GM23338 (cell line): ENCODE results near the gene ZNF76. TPM values are rescaled to one million over a fixed set of nuclear protein-coding genes. Genes with fewer than 3 reads are reported as not detected.

Source experiments
- ATAC-seq: fragments of 200-7000 bp; cut with Tn5 transposase; 3 replicates; pipeline ENCODE4 v1.9.1; 2020
- DNase-seq: peaks from one replicate; pipeline ENCODE4 v3.0.0-alpha.2; 2015; ENCODE audit warnings: low spot score
- H2AFZ ChIP-seq: fragments of 200-600 bp; sonication (generic); 2 replicates; pipeline ENCODE4 v1.8.0; 2016; ENCODE audit warnings: antibody characterized with exemption, mild to moderate bottlenecking, moderate library complexity
- H3F3A ChIP-seq: fragments of 200-600 bp; sonication (generic); replicated peaks from 2 replicates; pipeline ENCODE4 v1.8.0; 2017; ENCODE audit warnings: antibody characterized with exemption, mixed run types, low read depth
- H3K27ac ChIP-seq: fragments of 200-600 bp; sonication (generic); 2 replicates; pipeline ENCODE4 v1.6.1; 2016; ENCODE audit warnings: low read depth
- H3K27me3 ChIP-seq: fragments of 200-600 bp; sonication (generic); 2 replicates; pipeline ENCODE4 v1.8.0; 2016; ENCODE audit warnings: mild to moderate bottlenecking, mixed run types, moderate library complexity; ENCODE audit not compliant: insufficient read depth
- H3K36me3 ChIP-seq: fragments of 200-600 bp; sonication (generic); 2 replicates; pipeline ENCODE4 v1.8.0; 2016; ENCODE audit warnings: mild to moderate bottlenecking; ENCODE audit not compliant: insufficient read depth
- H3K4me1 ChIP-seq: fragments of 200-600 bp; sonication (generic); 2 replicates; pipeline ENCODE4 v1.8.0; 2016; ENCODE audit warnings: mild to moderate bottlenecking, moderate library complexity; ENCODE audit not compliant: insufficient read depth
- H3K4me2 ChIP-seq: fragments of 200-600 bp; sonication (generic); 2 replicates; pipeline ENCODE4 v1.7.1; 2017; ENCODE audit warnings: mixed run types
- H3K4me3 ChIP-seq: fragments of 200-600 bp; sonication (generic); 2 replicates; pipeline ENCODE4 v1.6.1; 2016; ENCODE audit warnings: mixed run types
- H3K79me2 ChIP-seq: fragments of 200-600 bp; sonication (generic); replicated peaks from 2 replicates; pipeline ENCODE4 v1.8.0; 2017; ENCODE audit warnings: mild to moderate bottlenecking; ENCODE audit not compliant: insufficient read depth
- H3K9me2 ChIP-seq: fragments of 200-600 bp; sonication (generic); 2 replicates; pipeline ENCODE4 v1.8.0; 2017; ENCODE audit not compliant: insufficient read depth
- H4K20me1 ChIP-seq: fragments of 200-600 bp; sonication (generic); replicated peaks from 2 replicates; pipeline ENCODE4 v1.8.0; 2017; ENCODE audit warnings: mild to moderate bottlenecking; ENCODE audit not compliant: insufficient read depth
- H3K27ac Mint-ChIP-seq: 2 replicates; pipeline ENCODE4 v1.8.0; 2020; ENCODE audit warnings: inconsistent platforms, mild to moderate bottlenecking, moderate library complexity, mixed read lengths
- H3K27me3 Mint-ChIP-seq: 3 replicates; pipeline ENCODE4 v1.8.0; 2022; ENCODE audit warnings: low read depth, mild to moderate bottlenecking, moderate library complexity, mixed read lengths, inconsistent platforms; ENCODE audit not compliant: insufficient read depth, poor library complexity
- H3K36me3 Mint-ChIP-seq: 3 replicates; pipeline ENCODE4 v1.8.0; 2021; ENCODE audit warnings: low read depth, mild to moderate bottlenecking, inconsistent platforms, moderate library complexity, mixed read lengths
- H3K4me1 Mint-ChIP-seq: 3 replicates; pipeline ENCODE4 v1.8.0; 2020; ENCODE audit warnings: mild to moderate bottlenecking, inconsistent platforms, mixed read lengths
- H3K4me3 Mint-ChIP-seq: 3 replicates; pipeline ENCODE4 v1.8.0; 2021; ENCODE audit warnings: moderate library complexity, mild to moderate bottlenecking, inconsistent platforms, mixed read lengths
- H3K9me3 Mint-ChIP-seq: 3 replicates; pipeline ENCODE4 v1.8.0; 2020; ENCODE audit warnings: moderate library complexity, mild to moderate bottlenecking, inconsistent platforms, mixed read lengths
- CREB1 ChIP-seq: fragments of 250-450 bp; sonication (Bioruptor Pico); IDR thresholded peaks from 2 replicates; pipeline ENCODE4 v1.5.0; 2020; ENCODE audit warnings: low read depth, mild to moderate bottlenecking, moderate library complexity
- CTCF ChIP-seq, 2 experiments: fragments of 200-600 bp in 1 of 2; sonication (generic) in 1 of 2; conservative IDR thresholded peaks; 2 replicates each; pipeline versions ENCODE4 v1.5.1 to v1.6.1; 2016 to 2017; ENCODE audit warnings: antibody characterized with exemption in 2 of 2, low read depth in 2 of 2, mild to moderate bottlenecking in 2 of 2, moderate library complexity in 1 of 2
- ETS1 ChIP-seq: IDR thresholded peaks from 2 replicates; pipeline ENCODE4 v1.6.1; 2016; ENCODE audit warnings: antibody characterized with exemption
- EZH2 ChIP-seq: fragments of 200-600 bp; sonication (generic); IDR thresholded peaks from one replicate; pipeline ENCODE4 v1.8.0; 2017; ENCODE audit warnings: antibody characterized with exemption, mild to moderate bottlenecking, low read depth; ENCODE audit not compliant: unreplicated experiment
- EZH2phosphoT487 ChIP-seq: fragments of 200-600 bp; sonication (generic); IDR thresholded peaks from one replicate; pipeline ENCODE4 v1.8.1; 2018; ENCODE audit warnings: antibody characterized with exemption; ENCODE audit not compliant: unreplicated experiment
- JUNB ChIP-seq: IDR thresholded peaks from one replicate; pipeline ENCODE4 v1.6.1; 2016; ENCODE audit warnings: antibody characterized with exemption; ENCODE audit not compliant: unreplicated experiment
- NANOG ChIP-seq: IDR thresholded peaks from 2 replicates; pipeline ENCODE4 v1.6.1; 2016; ENCODE audit warnings: antibody characterized with exemption, borderline replicate concordance
- POLR2AphosphoS5 ChIP-seq: IDR thresholded peaks from 2 replicates; pipeline ENCODE4 v1.6.1; 2016; ENCODE audit warnings: antibody characterized with exemption, low read depth
- REST ChIP-seq: IDR thresholded peaks from one replicate; pipeline ENCODE4 v1.6.1; 2018; ENCODE audit warnings: antibody characterized with exemption; ENCODE audit not compliant: unreplicated experiment
- STAT1 ChIP-seq: IDR thresholded peaks from one replicate; pipeline ENCODE4 v1.6.1; 2016; ENCODE audit warnings: antibody characterized with exemption; ENCODE audit not compliant: unreplicated experiment
- ZNF114 ChIP-seq: fragments of 250-450 bp; sonication (Bioruptor Pico); IDR thresholded peaks from 2 replicates; pipeline ENCODE4 v1.5.0; 2020; ENCODE audit warnings: mild to moderate bottlenecking, moderate library complexity
- ZNF331 ChIP-seq: fragments of 250-450 bp; sonication (Bioruptor Pico); IDR thresholded peaks from 2 replicates; pipeline ENCODE4 v1.5.0; 2020; ENCODE audit warnings: low read depth, mild to moderate bottlenecking, moderate library complexity
- ZNF462 ChIP-seq: fragments of 250-450 bp; sonication (Bioruptor Pico); IDR thresholded peaks from 2 replicates; pipeline ENCODE4 v1.5.0; 2020; ENCODE audit warnings: mild to moderate bottlenecking, moderate library complexity
- polyA plus RNA-seq: library from polyadenylated mRNA; unstranded; fragments of >200 nt; fragmentation: Nextera tagmentation; extraction: Ambion mirVana; gene quantifications from 2 replicates; pipeline ENCODE4 v1.2.1, GENCODE V29; 2016
- total RNA-seq: library from RNA; depleted of rRNA; stranded (reverse); fragments of >200 nt; shearing (Covaris generic); gene quantifications from 2 replicates; pipeline ENCODE4 v1.2.3, GENCODE V29; 2014

Gene ZNF76
- total and polyA plus RNA-seq, 2 experiments from 2014 or later = 12.5 to 18.8 TPM

- Histone ChIP-seq H4K20me1 (peaks cover 4% of the 10 kb centered on the region; the same call in 1 of the 2 replicates), H3K4me2 (no peak overlapping the region), H3K27me3 (no peaks in the 10 kb centered on the region), H3K4me3 (no peak overlapping the region), H3K4me1 (no peaks in the 10 kb centered on the region), H3K36me3 (no peaks in the 10 kb centered on the region), H3K79me2 (no peaks in the 10 kb centered on the region), H3K9me2 (no peaks in the 10 kb centered on the region), H3K27ac (no peak overlapping the region), H3F3A (no peaks in the 10 kb centered on the region), H2AFZ (no peak overlapping the region)
- Mint-ChIP-seq H3K4me1 (no peaks in the 10 kb centered on the region), H3K36me3 (no peaks in the 10 kb centered on the region; the same call in 2 of the 3 replicates), H3K9me3 (no peaks in the 10 kb centered on the region), H3K27me3 (no peaks in the 10 kb centered on the region), H3K27ac (no peak overlapping the region), H3K4me3 (no peak overlapping the region)
- no peak for DNase-seq
- no peak for ATAC-seq
- TF ChIP-seq STAT1 = no peak
- no peak for TF ChIP-seq REST
- no peak for TF ChIP-seq NANOG
- TF ChIP-seq EZH2phosphoT487 = no peak
- no peak for TF ChIP-seq CREB1 (CRISPR knock-in tag)
- no peak for TF ChIP-seq CTCF (conservative IDR thresholded peaks at IDR 0.05; ENCODE audit: low read depth in 2 of 2)
- no peak for TF ChIP-seq JUNB
- no peak for TF ChIP-seq EZH2
- TF ChIP-seq ZNF331 (CRISPR knock-in tag) = no peak
- TF ChIP-seq ZNF114 (CRISPR knock-in tag) = no peak
- no peak for TF ChIP-seq POLR2AphosphoS5
- TF ChIP-seq ETS1 = no peak
- no peak for TF ChIP-seq ZNF462 (CRISPR knock-in tag)
Measured at GRCh38 chr6:35280903-35281302, 21.4 kb downstream of the ZNF76 start.
